Liver (tissue), 9 donors: ENCODE measurements around the gene WDR20. TPM values are rescaled to one million over a fixed set of nuclear protein-coding genes. Genes with fewer than 3 reads are reported as not detected.

Experiments used
- DNase-seq: peaks from one replicate; pipeline ENCODE4 v3.0.0-alpha.2; 2017; ENCODE audit warnings: low spot score
- H3K27ac ChIP-seq, 2 donors: one replicate each; pipeline ENCODE4 v1.7.0; 2013; ENCODE audit warnings: inconsistent platforms in 2 of 2, low read length in 2 of 2, control low read depth in 1 of 2, low read depth in 1 of 2, mild to moderate bottlenecking in 1 of 2
- H3K27me3 ChIP-seq, 4 donors: one replicate each; pipeline versions ENCODE4 v1.6.1 to v1.7.0; 2013; ENCODE audit warnings: low read length in 3 of 4, inconsistent platforms in 1 of 4, mild to moderate bottlenecking in 1 of 4, moderate library complexity in 1 of 4; ENCODE audit not compliant: control insufficient read depth in 4 of 4, insufficient read depth in 4 of 4
- H3K36me3 ChIP-seq, 4 donors: one replicate each; pipeline versions ENCODE4 v1.6.1 to v1.7.0; 2013; ENCODE audit warnings: low read length in 3 of 4, mild to moderate bottlenecking in 3 of 4, low read depth in 1 of 4, moderate library complexity in 1 of 4; ENCODE audit not compliant: control insufficient read depth in 4 of 4, insufficient read depth in 3 of 4
- H3K4me1 ChIP-seq, 4 donors: one replicate each; pipeline versions ENCODE4 v1.6.1 to v1.7.0; 2013; ENCODE audit warnings: low read length in 3 of 4, mild to moderate bottlenecking in 3 of 4, moderate library complexity in 1 of 4; ENCODE audit not compliant: control insufficient read depth in 4 of 4, insufficient read depth in 4 of 4
- H3K4me3 ChIP-seq, 3 donors: one replicate each; pipeline versions ENCODE4 v1.6.1 to v1.7.0; 2013; ENCODE audit warnings: low read length in 3 of 3, control low read depth in 1 of 3, low read depth in 1 of 3, mild to moderate bottlenecking in 1 of 3
- H3K9ac ChIP-seq, 2 donors: one replicate each; pipeline ENCODE4 v1.7.0; 2013; ENCODE audit warnings: low read length in 2 of 2, mild to moderate bottlenecking in 2 of 2, moderate library complexity in 2 of 2, control low read depth in 1 of 2, low read depth in 1 of 2
- H3K9me3 ChIP-seq, 4 donors: one replicate each; pipeline versions ENCODE4 v1.6.1 to v1.7.0; 2013; ENCODE audit warnings: low read length in 3 of 4; ENCODE audit not compliant: control insufficient read depth in 4 of 4
- ATF3 ChIP-seq: IDR thresholded peaks from 2 replicates; pipeline ENCODE4 v1.6.1; 2016; ENCODE audit warnings: antibody characterized with exemption
- EGR1 ChIP-seq, 2 donors: IDR thresholded peaks; 2 replicates each; pipeline ENCODE4 v1.6.1; 2016 to 2018; ENCODE audit warnings: antibody characterized with exemption in 2 of 2, low read depth in 2 of 2
- FOXA1 ChIP-seq: IDR thresholded peaks from 2 replicates; pipeline ENCODE4 v1.6.1; 2016; ENCODE audit warnings: antibody characterized with exemption
- FOXA2 ChIP-seq: IDR thresholded peaks from 2 replicates; pipeline ENCODE4 v1.6.1; 2016; ENCODE audit warnings: antibody characterized with exemption
- GABPA ChIP-seq, 2 donors: IDR thresholded peaks in 1 of 2; conservative IDR thresholded peaks in 1 of 2; 2 replicates each; pipeline ENCODE4 v1.6.1; 2016; ENCODE audit warnings: antibody characterized with exemption in 2 of 2, mild to moderate bottlenecking in 1 of 2, moderate library complexity in 1 of 2
- HNF4G ChIP-seq: IDR thresholded peaks from 2 replicates; pipeline ENCODE4 v1.6.1; 2016; ENCODE audit warnings: antibody characterized with exemption
- JUND ChIP-seq, 2 donors: IDR thresholded peaks; 2 replicates each; pipeline ENCODE4 v1.6.1; 2016; ENCODE audit warnings: antibody characterized with exemption in 2 of 2
- NR2F2 ChIP-seq: IDR thresholded peaks from 2 replicates; pipeline ENCODE4 v1.6.1; 2016; ENCODE audit warnings: antibody characterized with exemption
- RAD21 ChIP-seq, 2 donors: IDR thresholded peaks; 2 replicates each; pipeline ENCODE4 v1.6.1; 2016; ENCODE audit warnings: antibody characterized with exemption in 2 of 2, mild to moderate bottlenecking in 2 of 2
- REST ChIP-seq: IDR thresholded peaks from 2 replicates; pipeline ENCODE4 v1.6.1; 2016; ENCODE audit warnings: antibody characterized with exemption, mild to moderate bottlenecking
- TAF1 ChIP-seq: conservative IDR thresholded peaks from 2 replicates; pipeline ENCODE4 v1.6.1; 2016; ENCODE audit warnings: antibody characterized with exemption, mild to moderate bottlenecking
- YY1 ChIP-seq: IDR thresholded peaks from 2 replicates; pipeline ENCODE4 v1.6.1; 2016; ENCODE audit warnings: antibody characterized with exemption, mild to moderate bottlenecking
- WGBS: extraction: QIAGEN DNeasy Blood & Tissue Kit; methylation state at CpG from one replicate; pipeline ENCODE4 v1.1.7; 2013; 5-methylcytosine and 5-hydroxymethylcytosine counted together
- polyA plus RNA-seq, 2 donors: library from polyadenylated mRNA; stranded (reverse) in 1 of 2; unstranded in 1 of 2; fragments of 200-250 nt in 1 of 2; fragments of >200 nt in 1 of 2; fragmentation: Nextera tagmentation in 1 of 2; extraction: Ambion mirVana in 1 of 2; gene quantifications; one replicate each; pipeline versions ENCODE4 v1.2.1 to v1.2.3, GENCODE V29; 2013 to 2015
- total RNA-seq, 2 donors: library from RNA; depleted of rRNA; stranded (reverse); fragments of >200 nt; gene quantifications; one replicate each; pipeline ENCODE4 v1.2.3, GENCODE V29; 2014
- TF ChIP-seq, protein P1 (sequence below): IDR thresholded peaks from 2 replicates; pipeline ENCODE4 v1.6.1; 2016; ENCODE audit warnings: antibody characterized with exemption
- TF ChIP-seq, protein P2 (sequence below): IDR thresholded peaks from 2 replicates; pipeline ENCODE4 v1.6.1; 2016; ENCODE audit warnings: antibody characterized with exemption
- donor health status: healthy.
- donor health status: healthy.
- donor health status: healthy.
- donor health status: healthy.
- donor health status: healthy.

WDR20 gene
- total and polyA plus RNA-seq, 4 donors: 6.5 to 18.5 (median 11.0) TPM

DNA sequence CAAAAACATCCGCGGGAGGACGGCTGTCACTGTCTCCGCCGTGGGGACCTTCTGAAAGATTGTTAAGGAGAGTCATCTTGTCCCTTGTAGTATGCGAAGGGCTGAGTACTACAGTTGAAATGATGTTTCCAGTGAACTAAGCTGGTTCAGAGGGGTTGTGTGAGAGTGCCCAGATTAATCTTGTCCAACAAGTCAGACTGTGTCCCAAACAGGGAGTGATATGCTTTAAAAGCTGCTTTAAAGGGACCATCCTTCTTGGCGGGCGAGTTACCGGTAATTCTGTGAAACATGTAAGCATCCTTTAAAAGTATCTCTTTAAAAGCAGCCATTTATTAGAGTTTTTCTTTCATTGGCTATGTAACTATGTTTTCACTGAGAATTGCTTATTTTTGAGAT is 1.1 kb downstream of the WDR20 start:
- 7% methylated on average over 9 of the region's 9 CpGs for WGBS
- Histone ChIP-seq H3K9ac (peak overlapping the region; percentile 75 to 91), H3K9me3 (no peaks in the 10 kb centered on the region)

DNA sequence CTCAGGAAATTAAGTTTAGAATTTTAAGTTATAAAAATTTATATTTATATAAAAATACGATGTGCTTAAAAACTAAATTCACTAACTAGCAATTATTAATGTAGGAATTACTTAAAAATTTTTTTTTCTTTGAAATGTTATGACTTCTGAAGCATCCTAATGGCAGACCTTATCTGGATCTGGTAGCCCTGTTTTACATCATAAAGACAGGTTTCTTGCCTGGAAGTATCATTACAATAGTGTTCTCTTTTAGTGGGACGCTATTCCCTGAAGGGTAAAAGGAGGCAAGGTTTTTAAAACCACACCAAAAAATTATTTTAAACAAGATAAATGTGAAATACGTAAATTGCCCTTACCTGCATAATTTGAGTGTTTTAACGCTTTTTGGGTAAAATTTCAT is 2.1 kb downstream of the WDR20 start:
- WGBS: 89% methylated on average over 4 of the region's 4 CpGs
- Histone ChIP-seq H3K27me3 (no peaks in the 10 kb centered on the region), H3K4me3 (no peak overlapping the region), H3K9ac (no peak overlapping the region), H3K27ac (no peak overlapping the region), H3K4me1 (peaks cover 3 to 19% (median 16%) of the 10 kb centered on the region in 4 donors), H3K9me3 (no peaks in the 10 kb centered on the region), H3K36me3 (peaks cover 0 to 2% (median 0%) of the 10 kb centered on the region in 4 donors)
- TF ChIP-seq FOXA2 (no peak), GABPA (IDR thresholded peaks at IDR 0.05 in 1 of 2, conservative IDR thresholded peaks at IDR 0.05 in 1 of 2) (no peak), YY1 (no peak), RAD21 (IDR thresholded peaks at IDR 0.05) (no peak), HNF4G (no peak), JUND (IDR thresholded peaks at IDR 0.05) (no peak)
- TF ChIP-seq, protein P1, sequence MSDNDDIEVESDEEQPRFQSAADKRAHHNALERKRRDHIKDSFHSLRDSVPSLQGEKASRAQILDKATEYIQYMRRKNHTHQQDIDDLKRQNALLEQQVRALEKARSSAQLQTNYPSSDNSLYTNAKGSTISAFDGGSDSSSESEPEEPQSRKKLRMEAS: no peak
- no peak for DNase-seq

More for the DNA sequence above, 1.1 kb downstream of the WDR20 start:
- no peak for TF ChIP-seq JUND (IDR thresholded peaks at IDR 0.05)
- no peak for TF ChIP-seq RAD21 (IDR thresholded peaks at IDR 0.05)
- no peak for TF ChIP-seq FOXA1
- TF ChIP-seq YY1: no peak
- no peak for TF ChIP-seq TAF1
- no peak for TF ChIP-seq EGR1 (IDR thresholded peaks at IDR 0.05; ENCODE audit: low read depth in 2 of 2)
- TF ChIP-seq HNF4G: no peak
- no peak for TF ChIP-seq REST
- Histone ChIP-seq H3K4me3 (peak overlapping the region; percentile 84 to 98 (median 91)), H3K27ac (peak overlapping the region; percentile 82 to 85), H3K4me1 (peaks cover 2 to 19% (median 16%) of the 10 kb centered on the region in 4 donors), H3K36me3 (peaks cover 0 to 2% (median 0%) of the 10 kb centered on the region in 4 donors), H3K27me3 (no peaks in the 10 kb centered on the region)
- no peak for DNase-seq

DNA sequence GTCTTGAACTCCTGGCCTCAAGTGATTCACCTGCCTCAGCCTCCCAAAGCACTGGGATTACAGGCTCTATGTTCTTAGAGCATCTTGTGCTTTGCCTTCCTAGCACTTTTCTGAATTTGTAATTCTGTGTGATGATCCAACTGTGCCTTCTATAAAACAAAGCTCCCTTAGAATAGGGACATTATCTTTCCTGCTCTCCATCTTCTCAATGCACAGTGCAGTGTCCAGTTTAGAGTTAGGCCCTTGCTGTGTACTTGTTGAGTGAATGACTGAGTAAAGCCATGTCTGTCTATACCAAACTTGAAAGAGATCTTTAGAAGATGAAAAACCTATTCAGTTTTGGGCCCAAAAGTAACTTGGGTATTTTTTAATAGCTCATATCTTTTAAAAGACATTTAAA is 5.2 kb downstream of the WDR20 start:
- TF ChIP-seq FOXA2: no peak
- TF ChIP-seq REST: no peak
- no peak for TF ChIP-seq NR2F2
- TF ChIP-seq FOXA1: no peak
- TF ChIP-seq ATF3: no peak
- TF ChIP-seq YY1: no peak
- TF ChIP-seq TAF1: no peak
- no peak for TF ChIP-seq JUND (IDR thresholded peaks at IDR 0.05)
- TF ChIP-seq, protein P1: no peak
- TF ChIP-seq, protein P2, sequence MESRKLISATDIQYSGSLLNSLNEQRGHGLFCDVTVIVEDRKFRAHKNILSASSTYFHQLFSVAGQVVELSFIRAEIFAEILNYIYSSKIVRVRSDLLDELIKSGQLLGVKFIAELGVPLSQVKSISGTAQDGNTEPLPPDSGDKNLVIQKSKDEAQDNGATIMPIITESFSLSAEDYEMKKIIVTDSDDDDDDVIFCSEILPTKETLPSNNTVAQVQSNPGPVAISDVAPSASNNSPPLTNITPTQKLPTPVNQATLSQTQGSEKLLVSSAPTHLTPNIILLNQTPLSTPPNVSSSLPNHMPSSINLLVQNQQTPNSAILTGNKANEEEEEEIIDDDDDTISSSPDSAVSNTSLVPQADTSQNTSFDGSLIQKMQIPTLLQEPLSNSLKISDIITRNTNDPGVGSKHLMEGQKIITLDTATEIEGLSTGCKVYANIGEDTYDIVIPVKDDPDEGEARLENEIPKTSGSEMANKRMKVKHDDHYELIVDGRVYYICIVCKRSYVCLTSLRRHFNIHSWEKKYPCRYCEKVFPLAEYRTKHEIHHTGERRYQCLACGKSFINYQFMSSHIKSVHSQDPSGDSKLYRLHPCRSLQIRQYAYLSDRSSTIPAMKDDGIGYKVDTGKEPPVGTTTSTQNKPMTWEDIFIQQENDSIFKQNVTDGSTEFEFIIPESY: no peak
- no peaks in the 10 kb centered on the region for H3K27me3 ChIP-seq
- peaks cover 8 to 16% (median 12%) of the 10 kb centered on the region in 4 donors for H3K4me1 ChIP-seq
- H3K27ac ChIP-seq: no peak overlapping the region
- H3K4me3 ChIP-seq: no peak overlapping the region
- H3K9me3 ChIP-seq: no peaks in the 10 kb centered on the region
- no peak overlapping the region for H3K9ac ChIP-seq
- no peak for DNase-seq
- H3K36me3 ChIP-seq: peaks cover 0 to 2% (median 0%) of the 10 kb centered on the region in 4 donors
